Mucosa of stomach (tissue), 1 donor: ENCODE data around the gene SMIM8.

ENCODE experiments used
- H3K27me3 ChIP-seq: one replicate; pipeline ENCODE4 v1.7.0; 2013; ENCODE audit warnings: mild to moderate bottlenecking, low read length; ENCODE audit not compliant: control insufficient read depth, insufficient read depth
- H3K36me3 ChIP-seq: one replicate; pipeline ENCODE4 v1.7.0; 2013; ENCODE audit warnings: low read length; ENCODE audit not compliant: control insufficient read depth, insufficient read depth
- H3K4me1 ChIP-seq: one replicate; pipeline ENCODE4 v1.7.0; 2013; ENCODE audit warnings: mild to moderate bottlenecking, low read length; ENCODE audit not compliant: control insufficient read depth, insufficient read depth
- H3K4me3 ChIP-seq: one replicate; pipeline ENCODE4 v1.7.0; 2013; ENCODE audit warnings: low read length
- H3K9ac ChIP-seq: one replicate; pipeline ENCODE4 v1.7.0; 2013; ENCODE audit warnings: mild to moderate bottlenecking, low read length, moderate library complexity
- H3K9me3 ChIP-seq: one replicate; pipeline ENCODE4 v1.7.0; 2013; ENCODE audit warnings: mild to moderate bottlenecking, low read length, moderate library complexity; ENCODE audit not compliant: control insufficient read depth
- donor health status: Pancreatic carcinoma.

The SMIM8 gene

GRCh38 chr6:87366899-87367298 lies 44.5 kb downstream of the SMIM8 start:
- no peaks in the 10 kb centered on the region for H3K4me1 ChIP-seq
- no peaks in the 10 kb centered on the region for H3K27me3 ChIP-seq
- no peak overlapping the region for H3K4me3 ChIP-seq
- H3K9ac ChIP-seq: no peak overlapping the region
- H3K9me3 ChIP-seq: no peaks in the 10 kb centered on the region
- H3K36me3 ChIP-seq: no peaks in the 10 kb centered on the region

- H3K4me3 ChIP-seq: no peak overlapping the region
- H3K4me1 ChIP-seq: no peaks in the 10 kb centered on the region
- no peaks in the 10 kb centered on the region for H3K27me3 ChIP-seq
- no peaks in the 10 kb centered on the region for H3K9me3 ChIP-seq
- H3K9ac ChIP-seq: no peak overlapping the region
- H3K36me3 ChIP-seq: no peaks in the 10 kb centered on the region
Observed at GRCh38 chr6:87373377-87373776, 51.0 kb downstream of the SMIM8 start.

- H3K4me1 ChIP-seq: no peaks in the 10 kb centered on the region
- H3K27me3 ChIP-seq: no peaks in the 10 kb centered on the region
- H3K4me3 ChIP-seq: no peak overlapping the region
- H3K9ac ChIP-seq: no peak overlapping the region
- H3K36me3 ChIP-seq: no peaks in the 10 kb centered on the region
- no peaks in the 10 kb centered on the region for H3K9me3 ChIP-seq
Observed at GRCh38 chr6:87375315-87375714, 52.9 kb downstream of the SMIM8 start.

- Histone ChIP-seq H3K4me1 (no peaks in the 10 kb centered on the region), H3K9me3 (no peaks in the 10 kb centered on the region), H3K4me3 (no peak overlapping the region), H3K9ac (no peak overlapping the region), H3K27me3 (no peaks in the 10 kb centered on the region), H3K36me3 (no peaks in the 10 kb centered on the region)
Observed at GRCh38 chr6:87376643-87377042, 54.3 kb downstream of the SMIM8 start.

GRCh38 chr6:87378947-87379346 lies 56.6 kb downstream of the SMIM8 start:
- H3K9me3 ChIP-seq: no peaks in the 10 kb centered on the region
- H3K9ac ChIP-seq: no peak overlapping the region
- H3K36me3 ChIP-seq: no peaks in the 10 kb centered on the region
- H3K4me1 ChIP-seq: no peaks in the 10 kb centered on the region
- H3K4me3 ChIP-seq: no peak overlapping the region
- H3K27me3 ChIP-seq: no peaks in the 10 kb centered on the region

- Histone ChIP-seq H3K9ac (no peak overlapping the region), H3K4me1 (no peaks in the 10 kb centered on the region), H3K36me3 (no peaks in the 10 kb centered on the region), H3K4me3 (no peak overlapping the region), H3K27me3 (no peaks in the 10 kb centered on the region), H3K9me3 (no peaks in the 10 kb centered on the region)
Observed at GRCh38 chr6:87382861-87383260, 60.5 kb downstream of the SMIM8 start.

GRCh38 chr6:87384038-87384437 lies 61.6 kb downstream of the SMIM8 start:
- Histone ChIP-seq H3K9ac (no peak overlapping the region), H3K27me3 (no peaks in the 10 kb centered on the region), H3K4me1 (no peaks in the 10 kb centered on the region)

GRCh38 chr6:87384449-87384848 lies 62.1 kb downstream of the SMIM8 start:
- H3K36me3 ChIP-seq: no peaks in the 10 kb centered on the region
- no peaks in the 10 kb centered on the region for H3K4me1 ChIP-seq

More at GRCh38 chr6:87384038-87384437, 61.6 kb downstream of the SMIM8 start:
- H3K9me3 ChIP-seq: no peaks in the 10 kb centered on the region
- H3K36me3 ChIP-seq: no peaks in the 10 kb centered on the region
- no peak overlapping the region for H3K4me3 ChIP-seq

GRCh38 chr6:87391334-87391733 lies 68.9 kb downstream of the SMIM8 start:
- Histone ChIP-seq H3K27me3 (no peaks in the 10 kb centered on the region), H3K4me1 (no peaks in the 10 kb centered on the region), H3K9me3 (no peaks in the 10 kb centered on the region), H3K9ac (no peak overlapping the region), H3K4me3 (no peak overlapping the region), H3K36me3 (no peaks in the 10 kb centered on the region)

More at GRCh38 chr6:87384449-87384848, 62.1 kb downstream of the SMIM8 start:
- Histone ChIP-seq H3K9ac (no peak overlapping the region), H3K9me3 (no peaks in the 10 kb centered on the region), H3K27me3 (no peaks in the 10 kb centered on the region), H3K4me3 (no peak overlapping the region)
